GM21576 (cell line): Measurements from ENCODE around the gene NFIA.
"Not testable (repeated sequence)": the region's sequence is repeated elsewhere in the genome, so short reads cannot be mapped to it uniquely, and the experiment has no call there.

Source experiments
- ATAC-seq: cut with Tn5 transposase; IDR thresholded peaks from one replicate; pipeline ENCODE4 v1.9.1; 2021; ENCODE audit warnings: mild to moderate bottlenecking, moderate library complexity; ENCODE audit not compliant: unreplicated experiment

The NFIA gene

DNA sequence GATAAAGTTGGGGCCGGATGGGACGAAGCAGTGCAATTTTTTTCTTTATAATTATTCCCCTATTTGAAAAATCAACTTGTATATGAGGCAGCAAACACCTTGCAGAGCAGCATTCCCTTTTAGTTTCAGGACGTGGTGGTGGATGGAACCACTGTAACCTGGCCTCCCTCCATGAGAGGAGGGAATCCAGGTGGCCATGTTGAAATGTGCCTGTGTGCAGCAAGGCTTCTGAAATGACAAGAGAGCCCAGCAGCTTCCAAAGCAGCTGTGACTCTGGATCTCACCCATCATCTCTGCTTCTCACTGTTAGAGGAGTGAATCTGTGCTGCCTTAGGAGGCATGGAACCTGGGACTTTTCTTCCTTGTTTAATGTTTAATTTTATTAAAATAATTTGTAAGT is 42.3 kb downstream of the NFIA start:
- ATAC-seq: no peak

GRCh38 chr1:61125263-61125662 is 42.9 kb downstream of the NFIA start:
- ATAC-seq: no peak

GRCh38 chr1:61125895-61126294 is 43.5 kb downstream of the NFIA start:
- ATAC-seq: no peak

- ATAC-seq: not testable (repeated sequence)
These were observed 44.5 kb downstream of the NFIA start for GRCh38 chr1:61126843-61127242.

DNA sequence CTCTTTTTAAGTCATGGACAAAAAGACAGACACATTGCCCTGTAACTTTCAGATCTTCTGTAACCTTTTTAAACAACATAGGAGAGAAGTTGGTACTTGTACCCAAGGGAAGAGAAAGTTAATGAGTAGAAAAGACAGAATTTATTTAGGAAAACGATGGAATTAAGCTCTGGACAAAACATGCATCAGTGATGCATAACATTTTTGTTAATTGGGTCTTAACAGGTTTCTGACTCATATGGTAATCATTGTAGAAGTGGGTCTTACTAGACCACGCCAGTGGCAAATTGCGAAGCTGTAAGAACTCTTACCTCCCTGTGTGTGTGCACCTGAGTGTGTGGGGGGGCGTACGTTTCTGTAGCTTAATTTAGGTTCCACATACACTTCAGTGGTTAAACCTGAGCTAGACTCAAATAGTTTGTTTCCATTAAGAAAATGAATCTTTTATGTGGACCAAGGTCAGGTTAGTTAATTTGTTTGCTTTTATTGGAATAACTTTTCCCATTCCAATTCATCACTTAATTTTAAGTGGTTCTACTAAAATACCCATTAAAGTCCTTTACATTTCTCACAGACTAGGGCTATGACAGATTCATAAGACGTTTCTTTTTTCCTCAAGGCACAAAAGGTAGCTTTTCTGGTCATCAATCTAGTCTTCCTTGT is 48.1 kb downstream of the NFIA start:
- no peak for ATAC-seq

DNA sequence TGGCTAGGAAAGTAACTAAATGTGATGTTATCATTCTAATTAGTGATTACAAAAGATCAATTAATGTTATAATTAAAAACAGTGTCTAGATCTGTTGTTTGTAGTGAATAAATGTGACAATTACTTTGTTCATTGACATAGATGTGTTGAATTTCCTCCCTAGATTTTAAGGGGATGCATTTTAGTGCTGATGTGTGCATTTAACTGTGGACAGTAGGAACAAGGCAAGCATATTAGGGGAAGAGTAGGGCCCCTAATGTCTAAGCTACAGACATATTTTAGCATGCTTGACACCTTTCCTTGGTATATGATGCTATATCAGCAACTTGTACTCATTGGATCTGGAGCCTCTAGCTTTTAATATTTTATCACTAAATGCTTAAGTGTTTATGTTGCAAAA is 48.9 kb downstream of the NFIA start:
- no peak for ATAC-seq

DNA sequence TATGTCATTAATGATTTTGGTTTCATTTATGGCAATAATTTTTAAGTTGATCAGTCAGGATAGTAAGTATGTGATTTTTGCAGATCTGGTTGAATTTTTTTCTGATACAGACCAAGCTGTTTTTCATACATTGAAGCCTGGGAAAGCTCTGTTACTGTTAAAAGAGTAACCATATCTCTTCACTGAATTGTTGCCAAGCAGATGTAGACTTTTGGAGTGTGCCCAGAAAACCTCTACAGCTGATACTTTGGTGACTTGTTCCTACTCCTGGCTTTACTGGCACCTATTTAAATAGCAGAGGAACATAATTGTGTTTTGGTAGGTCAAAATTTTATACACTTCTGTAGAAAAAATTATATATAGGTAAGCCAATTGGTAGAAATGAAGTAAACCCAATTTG is 49.4 kb downstream of the NFIA start:
- ATAC-seq: no peak

- ATAC-seq: no peak
These were observed 49.8 kb downstream of the NFIA start for GRCh38 chr1:61132176-61132638.

DNA sequence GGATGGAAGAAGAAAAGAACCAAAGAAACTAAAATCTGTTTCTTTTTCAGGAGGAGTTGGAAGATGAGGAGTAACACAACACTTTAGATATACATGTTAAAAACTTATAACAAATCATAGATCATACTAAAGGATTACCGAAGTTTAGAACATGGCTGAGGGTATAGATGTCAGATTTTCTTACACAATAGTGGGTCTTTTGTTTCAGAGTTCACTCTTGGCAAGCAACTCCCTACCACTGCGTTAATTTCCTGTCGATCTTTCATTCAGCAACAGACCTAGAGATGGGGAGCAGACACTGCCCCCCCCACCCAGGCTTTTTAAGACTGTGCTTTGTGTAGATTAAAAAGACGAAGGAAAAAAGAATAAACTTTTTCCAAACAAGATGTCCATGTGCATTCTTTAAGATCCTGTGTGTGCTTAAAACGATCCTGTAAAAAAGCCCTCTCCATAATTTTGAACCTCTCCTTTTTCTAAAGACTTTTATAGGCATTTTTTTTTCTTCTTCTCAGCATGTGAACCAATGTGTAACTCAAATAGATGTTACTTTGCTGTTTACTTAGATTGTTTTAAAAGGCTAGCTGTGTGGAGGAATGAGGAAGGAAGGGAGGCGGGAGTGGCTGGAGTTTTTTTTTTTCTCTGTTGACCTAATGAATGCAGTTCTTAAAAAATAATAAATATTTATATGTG is 50.4 kb downstream of the NFIA start:
- ATAC-seq: no peak

- ATAC-seq: no peak
These were observed 51.1 kb downstream of the NFIA start for GRCh38 chr1:61133335-61134019.

GRCh38 chr1:61135291-61135690 is 52.9 kb downstream of the NFIA start:
- no peak for ATAC-seq

GRCh38 chr1:61138305-61138704 is 55.9 kb downstream of the NFIA start:
- no peak for ATAC-seq

DNA sequence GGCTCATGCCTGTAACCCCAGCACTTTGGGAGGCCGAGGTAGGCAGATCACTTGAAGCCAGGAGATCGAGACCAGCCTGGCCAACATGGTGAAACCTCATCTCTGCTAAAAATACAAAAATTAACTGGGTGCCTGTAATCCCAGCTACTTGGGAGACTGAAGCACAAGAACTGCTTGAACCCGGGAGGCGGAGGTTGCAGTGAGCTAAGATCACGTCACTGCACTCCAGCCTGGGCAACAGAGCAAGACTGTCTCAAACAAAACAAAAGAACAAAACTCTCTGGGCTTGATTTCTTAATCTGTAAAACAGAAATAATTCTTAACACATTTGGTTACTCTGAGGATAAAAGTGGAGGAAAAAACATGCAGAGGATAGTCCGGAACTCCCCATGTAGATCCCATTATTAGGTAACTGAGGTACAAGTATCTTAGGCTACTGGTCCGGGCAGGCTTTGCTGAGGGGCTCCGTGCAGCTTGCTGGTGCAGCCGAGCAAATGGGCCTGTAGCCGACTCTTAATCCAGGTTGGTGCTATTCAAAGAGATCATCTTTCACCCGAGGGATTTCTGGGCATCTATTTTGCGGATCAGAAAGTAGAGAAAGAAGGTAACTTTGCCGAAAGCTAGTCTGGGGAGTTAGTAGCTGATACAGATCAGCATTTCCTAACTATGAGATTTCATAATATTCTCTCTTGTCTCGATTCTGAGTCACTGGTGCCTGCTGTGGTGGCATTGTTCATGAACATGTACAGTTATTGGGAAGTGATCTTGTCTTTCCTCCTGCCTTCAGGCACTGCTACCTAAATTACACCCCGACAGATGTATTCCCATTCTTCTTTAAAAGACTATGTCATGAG is 56.8 kb downstream of the NFIA start:
- ATAC-seq: no peak

DNA sequence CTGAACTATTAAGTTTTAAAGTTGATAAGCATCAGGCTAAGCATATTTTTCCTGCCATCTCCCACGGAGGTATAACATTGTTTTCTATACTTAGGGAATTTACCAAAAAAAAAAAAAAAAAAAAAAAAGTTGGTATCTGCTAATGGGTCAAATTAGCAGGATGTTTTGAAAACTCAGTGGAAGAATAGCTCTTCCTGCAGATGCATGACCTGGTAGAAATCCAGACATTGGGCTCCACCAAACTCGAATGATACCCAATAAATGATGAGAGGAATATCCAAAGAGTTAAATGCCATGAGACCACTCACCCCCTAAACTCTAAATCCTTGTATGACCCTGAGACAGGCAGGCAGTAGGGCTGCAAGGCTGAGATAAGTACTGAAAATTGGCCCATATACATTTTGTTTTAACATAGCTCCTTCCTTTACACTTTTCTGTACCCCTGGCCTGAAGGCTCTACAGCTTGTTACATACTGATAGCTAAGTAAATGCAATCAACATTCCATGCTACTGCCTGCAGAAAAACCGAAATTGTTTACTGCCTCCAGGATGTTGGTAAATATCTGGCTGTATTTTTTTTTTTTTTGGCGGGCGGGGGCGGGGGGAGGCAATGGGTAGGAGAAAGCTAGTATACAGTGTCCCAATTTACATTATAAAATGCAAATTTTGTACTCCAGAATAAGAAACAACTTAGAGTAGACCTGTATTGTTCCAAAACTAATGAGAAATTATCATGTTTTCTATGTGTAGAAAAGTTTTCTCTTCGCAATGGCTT is 57.6 kb downstream of the NFIA start:
- ATAC-seq: no peak

DNA sequence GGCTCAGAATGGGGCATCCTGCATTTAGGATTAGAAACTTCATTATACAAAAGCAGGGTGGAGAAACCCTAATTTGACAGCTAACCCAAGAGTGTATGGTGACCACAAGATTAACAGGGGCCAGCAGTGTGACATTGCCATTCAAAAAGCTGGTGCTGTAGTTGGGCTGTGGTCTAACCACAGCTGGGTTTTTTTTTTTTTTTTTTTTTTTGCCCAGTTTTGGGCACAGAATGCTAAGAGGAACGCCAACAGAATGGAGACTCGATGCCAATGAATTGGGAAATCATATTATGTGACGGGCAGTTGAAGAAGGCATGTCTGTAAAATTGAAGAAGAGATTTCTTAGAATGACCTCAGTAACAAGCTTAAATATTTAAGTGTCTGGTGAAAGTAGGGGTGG is 58.4 kb downstream of the NFIA start:
- no peak for ATAC-seq

DNA sequence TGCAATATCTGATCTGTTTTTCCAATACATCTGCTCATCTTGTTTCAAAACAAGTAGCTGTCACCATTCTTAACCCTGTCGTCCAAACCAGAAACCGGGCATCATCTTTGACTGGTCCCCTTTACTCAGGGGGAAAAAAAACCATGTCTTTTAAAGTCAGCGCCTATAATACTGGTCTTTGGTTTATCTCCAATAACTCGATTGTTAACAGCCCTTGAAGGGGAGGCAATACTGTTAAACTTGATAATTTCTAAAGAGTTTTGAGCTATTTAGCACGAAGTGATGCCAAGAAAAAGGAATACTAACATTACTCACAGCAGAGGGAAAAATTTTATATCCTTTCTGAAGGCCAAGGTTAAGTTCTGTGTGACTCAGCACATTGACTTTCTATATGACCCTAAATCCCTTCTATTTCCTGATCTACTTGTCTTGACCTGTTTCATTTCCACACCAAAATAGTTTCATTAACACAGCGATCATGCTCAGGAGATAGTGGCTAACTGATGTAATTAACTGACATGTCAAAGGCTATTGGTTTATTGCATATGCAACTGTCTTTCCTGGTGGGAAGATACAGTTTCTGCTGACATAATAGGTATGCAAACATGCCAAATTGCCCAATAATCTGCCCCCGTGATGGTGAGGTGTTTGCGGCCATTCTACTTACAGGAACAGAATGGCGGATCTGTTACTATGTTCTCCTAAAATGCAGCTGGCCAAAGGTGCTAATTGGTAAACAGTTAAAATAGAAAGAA is 59.1 kb downstream of the NFIA start:
- no peak for ATAC-seq

GRCh38 chr1:61142043-61142440 is 59.7 kb downstream of the NFIA start:
- no peak for ATAC-seq

- ATAC-seq: no peak
These were observed 60.6 kb downstream of the NFIA start for GRCh38 chr1:61142726-61143500.
